GM19452 (cell line): ENCODE data around the gene KRTAP12-2.
"Not testable (repeated sequence)": the region's sequence is repeated elsewhere in the genome, so short reads cannot be mapped to it uniquely, and the experiment has no call there.

Experiments used
- ATAC-seq: cut with Tn5 transposase; IDR thresholded peaks from one replicate; pipeline ENCODE4 v1.9.1; 2021; ENCODE audit not compliant: unreplicated experiment

KRTAP12-2 gene

DNA sequence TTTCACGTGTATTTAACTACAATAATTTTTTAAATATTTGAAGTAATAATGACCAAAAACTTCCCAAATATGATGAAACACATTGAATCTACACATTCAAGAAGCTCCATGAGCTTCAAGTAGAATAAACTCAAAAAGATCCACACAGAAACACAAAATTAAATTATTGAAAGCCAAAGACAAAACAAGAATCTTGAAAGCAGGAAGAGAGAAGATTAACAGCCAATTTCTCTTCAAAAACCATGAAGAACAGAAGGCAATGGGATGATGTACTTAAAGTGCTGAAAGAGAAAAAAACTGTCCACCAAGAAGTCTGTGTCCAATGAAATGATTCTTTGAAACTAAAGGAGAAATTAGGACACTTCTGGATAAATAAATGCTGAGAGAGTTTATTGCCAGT, 34.7 kb downstream of the KRTAP12-2 start:
- no peak for ATAC-seq

DNA sequence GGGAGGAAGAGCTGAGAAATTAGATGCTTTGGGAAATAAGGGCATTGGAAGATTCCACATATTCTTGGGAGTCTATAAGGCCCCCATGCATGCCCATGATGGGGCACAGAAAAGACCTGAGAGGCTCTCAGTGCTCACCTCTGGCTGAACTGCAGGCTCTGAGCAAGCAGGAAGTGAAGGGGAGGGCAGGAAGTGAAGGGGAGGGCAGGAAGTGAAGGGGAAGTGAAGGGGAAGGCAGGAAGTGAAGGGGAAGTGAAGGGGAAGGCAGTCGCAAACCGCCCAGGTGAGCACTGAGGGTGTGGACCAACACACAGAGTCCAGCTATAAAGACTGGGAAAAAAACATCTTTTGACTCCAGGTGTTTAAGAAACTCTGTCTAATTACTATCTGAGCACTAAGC, 36.3 kb downstream of the KRTAP12-2 start:
- no peak for ATAC-seq

DNA sequence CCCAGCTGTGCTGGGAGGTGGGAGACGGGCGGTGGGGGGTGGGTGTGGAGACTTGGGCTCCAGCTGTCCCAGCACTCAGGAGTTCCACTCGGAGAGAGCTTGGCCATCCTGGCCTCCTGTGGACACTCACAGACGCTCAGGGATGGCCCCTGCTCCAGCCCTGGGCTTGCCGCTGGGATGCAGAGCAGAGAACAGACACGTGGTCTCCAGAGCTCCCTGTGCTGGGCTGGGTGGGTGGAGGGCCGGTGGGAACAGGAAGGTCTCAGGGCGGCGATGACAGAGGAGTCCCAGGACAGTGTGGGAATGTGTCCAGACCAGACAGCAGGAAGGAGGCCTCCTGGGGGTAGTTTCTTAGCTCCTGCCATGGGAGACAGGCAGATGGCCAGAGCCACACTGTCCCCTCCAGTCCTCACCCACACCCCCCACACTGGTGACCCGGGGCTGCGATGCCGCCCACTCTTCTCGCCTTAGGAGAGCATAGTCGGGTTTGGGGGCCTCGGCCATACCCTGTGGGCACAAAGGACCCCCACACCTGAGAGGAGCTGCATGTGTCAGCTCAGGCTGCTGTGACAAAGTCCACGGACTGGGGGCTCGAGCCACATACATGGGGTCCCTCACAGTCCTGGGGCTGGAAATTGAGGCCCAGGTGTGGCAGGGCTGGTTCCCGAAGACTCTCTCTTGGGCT, 37.9 kb downstream of the KRTAP12-2 start:
- no peak for ATAC-seq

DNA sequence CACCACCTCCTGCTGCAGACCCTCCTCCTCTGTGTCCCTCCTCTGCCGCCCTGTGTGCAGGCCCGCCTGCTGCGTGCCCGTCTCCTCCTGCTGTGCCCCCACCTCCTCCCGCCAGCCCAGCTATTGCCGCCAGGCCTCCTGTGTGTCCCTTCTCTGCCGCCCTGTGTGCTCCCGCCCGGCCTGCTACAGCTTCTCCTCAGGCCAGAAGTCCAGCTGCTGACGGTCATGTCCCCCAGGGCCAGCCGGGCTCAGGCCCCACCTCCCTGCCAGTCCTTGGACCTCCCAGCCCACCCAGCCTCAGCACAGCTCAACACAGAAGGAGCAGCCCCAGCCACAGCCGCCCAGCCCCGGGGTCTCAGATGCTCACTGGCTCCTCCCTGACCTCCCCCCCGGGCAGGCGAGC, 38.9 kb downstream of the KRTAP12-2 start:
- ATAC-seq = not testable (repeated sequence)

DNA sequence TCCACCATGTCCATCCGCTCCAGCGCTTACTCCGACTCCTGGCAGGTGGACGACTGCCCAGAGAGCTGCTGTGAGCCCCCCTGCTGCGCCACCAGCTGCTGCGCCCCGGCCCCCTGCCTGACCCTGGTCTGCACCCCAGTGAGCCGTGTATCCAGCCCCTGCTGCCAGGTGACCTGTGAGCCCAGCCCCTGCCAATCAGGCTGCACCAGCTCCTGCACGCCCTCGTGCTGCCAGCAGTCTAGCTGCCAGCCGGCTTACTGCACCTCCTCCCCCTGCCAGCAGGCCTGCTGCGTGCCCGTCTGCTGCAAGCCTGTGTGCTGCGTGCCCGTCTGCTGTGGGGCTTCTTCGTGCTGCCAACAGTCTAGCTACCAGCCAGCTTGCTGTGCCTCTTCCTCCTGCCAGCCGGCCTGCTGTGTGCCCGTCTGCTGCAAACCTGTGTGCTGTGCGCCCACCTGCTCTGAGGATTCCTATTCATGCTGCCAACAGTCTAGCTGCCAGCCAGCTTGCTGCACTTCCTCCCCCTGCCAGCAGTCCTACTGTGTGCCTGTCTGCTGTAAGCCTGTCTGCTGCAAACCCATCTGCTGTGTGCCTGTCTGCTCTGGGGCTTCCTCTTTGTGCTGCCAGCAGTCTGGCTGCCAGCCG, 39.4 kb downstream of the KRTAP12-2 start:
- ATAC-seq = not testable (repeated sequence)

DNA sequence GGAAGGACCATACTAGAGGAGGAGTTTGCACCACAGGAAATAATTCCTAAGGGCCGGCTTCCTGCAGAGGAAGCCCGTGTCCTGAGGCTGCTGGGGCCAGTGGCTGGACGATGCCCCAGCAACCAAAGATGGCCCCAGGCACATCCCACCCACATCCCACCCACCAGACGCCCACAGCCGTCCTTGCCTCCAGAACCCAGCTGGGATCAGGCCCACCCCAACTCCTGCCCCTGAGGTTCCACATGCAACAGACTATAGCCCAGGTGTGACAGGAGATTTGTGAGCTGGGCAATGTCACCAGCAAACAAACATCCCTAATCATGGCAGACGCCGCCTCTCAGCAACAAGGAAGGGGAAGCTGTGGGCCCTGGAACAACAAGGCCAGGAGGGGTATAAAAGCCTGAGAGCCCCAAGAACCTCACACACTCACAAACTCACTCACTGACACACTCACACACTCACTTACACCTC, 40.0 kb downstream of the KRTAP12-2 start, which contains the start of gene KRTAP10-9:
Gene KRTAP10-9 (plus strand): TSS at position 421 of the 471 bp plus-strand sequence. CDS start 79 bp downstream, outside the sequence.
- no peak for ATAC-seq

DNA sequence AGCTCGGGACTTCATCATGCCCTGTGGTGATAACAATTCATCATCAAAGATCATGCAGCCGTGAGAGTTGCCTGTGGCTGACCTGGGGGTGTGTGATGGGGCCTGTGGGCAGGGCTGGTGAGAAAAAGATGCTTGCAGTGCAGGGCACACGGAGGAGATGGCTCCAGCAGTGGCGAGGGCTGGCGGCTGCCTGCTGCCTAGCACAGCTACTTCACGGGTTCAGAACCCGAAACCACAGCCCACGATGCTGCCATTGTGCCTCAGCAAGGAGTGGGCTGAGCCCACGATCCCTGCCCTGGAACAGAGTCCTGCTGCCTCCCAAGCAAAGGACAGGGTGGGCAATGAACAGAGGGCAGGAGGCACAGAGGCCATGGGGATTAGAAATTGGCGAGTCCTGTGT, 40.5 kb downstream of the KRTAP12-2 start:
- ATAC-seq = no peak

DNA sequence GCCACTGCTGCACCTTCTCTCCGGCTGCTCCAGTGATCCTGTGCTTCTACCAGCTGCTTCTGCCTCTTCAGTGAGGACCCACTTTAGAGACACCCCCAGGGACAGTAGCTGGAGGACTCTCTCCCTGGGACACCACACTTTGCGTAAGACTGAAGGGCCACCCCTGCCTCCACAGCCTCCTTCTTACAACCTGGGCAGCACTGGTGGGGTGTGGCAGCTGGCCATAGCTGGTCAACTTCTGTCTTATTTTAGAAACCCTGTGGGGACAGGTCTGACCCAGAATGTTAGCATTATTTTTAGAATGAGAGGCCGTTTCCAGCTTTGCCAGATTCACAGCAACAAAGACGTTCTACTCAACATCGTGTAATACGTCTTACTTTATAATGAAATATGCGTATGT, 41.0 kb downstream of the KRTAP12-2 start:
- ATAC-seq = no peak

DNA sequence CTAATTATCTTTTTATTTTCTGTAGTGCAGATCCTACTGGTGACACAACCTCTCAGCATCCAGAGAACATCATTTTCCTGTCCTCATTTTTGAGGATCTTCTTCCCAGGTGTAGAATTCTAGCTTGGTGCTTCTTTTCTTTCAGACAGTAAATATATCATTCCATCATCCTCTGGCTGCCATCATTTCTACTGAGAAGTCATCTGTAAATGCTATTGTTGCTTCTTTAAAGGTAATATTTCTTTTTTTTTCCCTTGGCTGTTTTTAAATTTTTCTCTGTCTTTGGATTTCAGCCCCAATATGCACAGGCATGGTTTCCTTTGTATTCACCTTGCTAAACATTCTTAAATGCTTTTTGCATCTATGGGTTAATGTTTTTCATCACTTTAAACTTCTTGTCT, 43.2 kb downstream of the KRTAP12-2 start:
- no peak for ATAC-seq

DNA sequence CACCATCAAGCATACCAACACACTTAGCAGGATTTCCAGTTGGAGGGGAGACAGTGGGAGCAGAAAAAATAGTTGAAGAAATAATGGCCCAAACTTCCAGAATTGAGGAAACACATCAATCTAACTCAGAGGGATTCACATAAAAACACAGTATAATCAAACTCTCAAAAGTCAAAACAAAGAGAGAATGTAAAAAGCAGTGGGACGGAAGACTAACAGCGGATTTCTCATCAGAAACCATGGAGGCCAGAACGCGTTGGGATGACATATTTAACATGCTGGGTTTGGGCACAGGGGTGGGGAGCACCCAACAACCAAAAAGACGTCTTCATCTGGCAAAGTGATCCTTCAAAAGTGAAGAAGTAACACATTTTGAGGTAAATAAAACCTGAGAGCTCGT, 46.8 kb downstream of the KRTAP12-2 start:
- ATAC-seq = no peak

DNA sequence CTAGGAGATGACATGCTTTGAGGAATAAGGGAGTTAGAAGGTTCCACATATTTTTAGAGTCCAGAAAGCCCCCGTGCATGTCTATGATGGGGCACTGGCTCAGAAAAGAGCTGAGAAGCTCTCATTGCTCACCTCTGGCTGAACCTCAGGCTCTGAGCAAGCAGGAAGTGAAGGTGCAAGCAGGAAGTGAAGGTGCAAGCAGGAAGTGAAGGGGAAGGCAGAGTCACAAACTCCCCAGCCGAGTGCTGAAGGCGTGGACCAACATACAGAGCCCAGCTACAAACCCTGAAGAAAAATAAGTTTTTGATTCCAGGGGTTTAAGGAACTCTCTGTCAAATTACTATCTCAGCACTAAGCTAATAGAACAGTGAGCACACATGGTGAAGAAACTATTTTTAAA, 47.8 kb downstream of the KRTAP12-2 start:
- ATAC-seq = no peak

DNA sequence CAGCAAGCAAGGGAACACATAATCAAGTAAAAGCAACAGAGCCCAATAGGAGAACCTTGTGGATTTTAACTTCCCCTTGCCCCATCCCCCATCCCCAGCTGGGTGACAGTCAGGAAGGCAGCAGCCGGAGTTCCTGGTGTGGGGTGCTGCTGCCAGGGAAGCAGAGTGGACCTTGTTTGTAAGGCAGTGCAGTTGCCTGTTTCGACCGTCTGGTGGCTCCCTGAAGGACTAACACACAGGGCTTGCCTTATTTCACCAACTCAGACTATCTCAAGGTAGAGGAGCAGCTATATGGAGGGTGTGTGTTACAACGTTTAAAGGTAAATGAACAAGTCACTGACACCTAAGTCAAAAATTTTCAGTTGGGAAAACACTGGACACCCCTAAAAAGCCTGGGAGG, 48.2 kb downstream of the KRTAP12-2 start:
- no peak for ATAC-seq

DNA sequence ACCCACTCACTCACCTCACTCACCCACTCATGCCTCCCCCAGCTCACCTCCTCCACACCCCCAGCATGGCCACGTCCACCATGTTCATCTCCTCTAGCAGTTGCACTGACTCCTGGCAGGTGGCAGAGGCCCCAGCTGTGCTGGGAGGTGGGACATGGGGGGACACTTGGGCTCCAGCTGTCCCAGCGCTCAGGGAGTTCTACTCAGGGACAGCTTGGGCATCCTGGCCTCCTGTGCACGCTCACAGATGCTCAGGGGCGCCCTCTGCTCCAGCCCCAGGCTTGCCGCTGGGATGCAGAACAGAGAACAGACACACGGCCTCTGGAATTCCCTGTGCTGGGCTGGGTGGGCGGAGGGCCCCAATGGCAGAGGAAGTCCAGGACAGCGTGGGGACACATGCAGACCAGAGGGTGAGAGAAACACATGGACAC, 49.6 kb downstream of the KRTAP12-2 start:
- ATAC-seq = no peak

DNA sequence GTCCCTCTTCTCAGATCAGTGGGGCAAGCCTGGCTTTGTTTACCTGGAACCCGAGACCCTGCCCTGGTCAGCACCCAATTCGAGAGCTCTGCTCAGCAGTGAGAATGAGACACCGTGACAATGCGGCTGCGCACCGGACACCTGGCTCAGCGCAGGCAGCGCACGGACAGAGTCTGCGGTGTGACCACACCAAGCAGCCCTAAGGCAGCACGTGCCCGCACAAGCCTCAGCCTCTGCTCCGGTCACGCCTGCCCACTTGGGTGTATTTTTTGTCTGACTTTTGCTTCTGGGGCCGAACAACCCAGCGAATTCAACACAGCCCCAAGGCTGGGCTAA, 50.2 kb downstream of the KRTAP12-2 start:
- no peak for ATAC-seq
